HEK293T (cell line): ENCODE measurements around the gene PPP2R5C.
"Not testable (repeated sequence)": the region's sequence is repeated elsewhere in the genome, so short reads cannot be mapped to it uniquely, and the experiment has no call there.

Source experiments
- CTCF ChIA-PET: fragments of 350-600 bp; formaldehyde crosslinking; extraction: SDS; loops from one replicate; lab custom pipeline; 2021; ENCODE audit warnings: antibody characterized with exemption, inconsistent platforms; lab: Yijun Ruan, JAX
- POLR2A ChIA-PET: fragments of 350-600 bp; formaldehyde crosslinking; extraction: SDS; loops from one replicate; lab custom pipeline; 2020; ENCODE audit warnings: antibody characterized with exemption, inconsistent platforms; lab: Yijun Ruan, JAX
- DNase-seq: peaks from one replicate; pipeline ENCODE4 v3.0.0; 2012; ENCODE audit warnings: mixed read lengths; ENCODE audit errors: extremely low spot score
- ARNT ChIP-seq: fragments of 450-650 bp; IDR thresholded peaks from 2 replicates; pipeline ENCODE4 v1.6.1; 2017; ENCODE audit warnings: mild to moderate bottlenecking
- BHLHE40 ChIP-seq: fragments of 450-650 bp; IDR thresholded peaks from 2 replicates; pipeline ENCODE4 v1.6.1; 2016; ENCODE audit warnings: mild to moderate bottlenecking, moderate library complexity, borderline replicate concordance
- CTBP1 ChIP-seq: fragments of 450-650 bp; IDR thresholded peaks from 2 replicates; pipeline ENCODE4 v1.6.1; 2016; ENCODE audit warnings: borderline replicate concordance
- ELF4 ChIP-seq: fragments of 450-650 bp; IDR thresholded peaks from 2 replicates; pipeline ENCODE4 v1.6.1; 2017; ENCODE audit warnings: antibody characterized with exemption
- FOXA1 ChIP-seq: fragments of 450-650 bp; IDR thresholded peaks from 2 replicates; pipeline ENCODE4 v1.6.1; 2016; ENCODE audit warnings: mild to moderate bottlenecking
- FOXM1 ChIP-seq: fragments of 450-650 bp; IDR thresholded peaks from 2 replicates; pipeline ENCODE4 v1.6.1; 2017; ENCODE audit warnings: mild to moderate bottlenecking, borderline replicate concordance
- HDGF ChIP-seq: fragments of 450-650 bp; IDR thresholded peaks from 2 replicates; pipeline ENCODE4 v1.6.1; 2017; ENCODE audit warnings: antibody characterized with exemption, borderline replicate concordance
- L3MBTL2 ChIP-seq: fragments of 450-650 bp; conservative IDR thresholded peaks from 2 replicates; pipeline ENCODE4 v1.6.1; 2016; ENCODE audit warnings: mild to moderate bottlenecking
- LEF1 ChIP-seq: fragments of 450-650 bp; IDR thresholded peaks from 2 replicates; pipeline ENCODE4 v1.6.1; 2017; ENCODE audit warnings: mild to moderate bottlenecking, borderline replicate concordance
- NFRKB ChIP-seq: fragments of 450-650 bp; IDR thresholded peaks from 2 replicates; pipeline ENCODE4 v1.6.1; 2016; ENCODE audit warnings: mild to moderate bottlenecking, moderate library complexity
- PKNOX1 ChIP-seq: fragments of 450-650 bp; IDR thresholded peaks from 2 replicates; pipeline ENCODE4 v1.6.1; 2016
- SP1 ChIP-seq: fragments of 450-650 bp; IDR thresholded peaks from 2 replicates; pipeline ENCODE4 v1.6.1; 2017
- SUZ12 ChIP-seq: fragments of 450-650 bp; IDR thresholded peaks from 2 replicates; pipeline ENCODE4 v1.6.1; 2016; ENCODE audit warnings: mild to moderate bottlenecking
- TARDBP ChIP-seq: fragments of 450-650 bp; IDR thresholded peaks from 2 replicates; pipeline ENCODE4 v1.6.1; 2016
- ZNF384 ChIP-seq: fragments of 450-650 bp; IDR thresholded peaks from 2 replicates; pipeline ENCODE4 v1.6.1; 2016

The PPP2R5C gene

GRCh38 chr14:101761032-101761880, at the start of gene PPP2R5C:
Gene PPP2R5C, plus strand, starts transcription at chr14:101761709. Its CDS starts 185 bp downstream, at chr14:101761894.
- CTCF ChIA-PET = no interaction called here
- TF ChIP-seq TARDBP = no peak
- TF ChIP-seq HDGF = no peak
- TF ChIP-seq L3MBTL2 = peak; percentile 75
- POLR2A ChIA-PET = interaction anchor here (0.6 to 1.5 kb wide), 3 partner anchors 10 to 204 kb away, joined by 3 to 4 read pairs (median 3); no protein-coding TSS in a partner anchor
- DNase-seq = peak; percentile 85

- POLR2A ChIA-PET, DNase-seq, CTCF ChIA-PET: not testable (repeated sequence)
These were observed 49.7 kb upstream of the PPP2R5C start for GRCh38 chr14:101711857-101712233.

GRCh38 chr14:101712341-101712740, 49.2 kb upstream of the PPP2R5C start:
- CTCF ChIA-PET, DNase-seq, POLR2A ChIA-PET: not testable (repeated sequence)

- POLR2A ChIA-PET, DNase-seq, CTCF ChIA-PET: not testable (repeated sequence)
These were observed 48.4 kb upstream of the PPP2R5C start for GRCh38 chr14:101713091-101713490.

GRCh38 chr14:101713621-101714349, 47.7 kb upstream of the PPP2R5C start:
- TF ChIP-seq LEF1 (no peak), SP1 (no peak), ARNT (no peak)
- DNase-seq = no peak
- POLR2A ChIA-PET = no interaction called here
- CTCF ChIA-PET = no interaction called here

GRCh38 chr14:101714394-101714793, 47.1 kb upstream of the PPP2R5C start:
- no peak for DNase-seq
- POLR2A ChIA-PET = no interaction called here
- TF ChIP-seq LEF1 = no peak
- no peak for TF ChIP-seq NFRKB
- TF ChIP-seq ZNF384 = no peak
- no peak for TF ChIP-seq FOXA1
- TF ChIP-seq TARDBP = no peak
- TF ChIP-seq PKNOX1 = no peak
- no peak for TF ChIP-seq FOXM1
- TF ChIP-seq ELF4 = no peak
- no peak for TF ChIP-seq SP1
- TF ChIP-seq ARNT = no peak
- TF ChIP-seq BHLHE40 = no peak
- CTCF ChIA-PET = no interaction called here

GRCh38 chr14:101715210-101716076, 46.1 kb upstream of the PPP2R5C start:
- ChIA-PET CTCF (interaction anchor here (0.7 to 1.4 kb wide), 2 partner anchors 8 to 1425 kb away, joined by 4 read pairs; no protein-coding TSS in a partner anchor), POLR2A (no interaction called here)
- TF ChIP-seq HDGF = no peak
- TF ChIP-seq SUZ12 = no peak
- no peak for TF ChIP-seq SP1
- no peak for TF ChIP-seq ZNF384
- TF ChIP-seq NFRKB = no peak
- no peak for TF ChIP-seq L3MBTL2
- no peak for TF ChIP-seq ARNT
- no peak for TF ChIP-seq CTBP1
- DNase-seq = no peak
